Fibroblast of lung (primary cell): ENCODE measurements around the gene RASIP1.

Source experiments
- EZH2 ChIP-seq: IDR thresholded peaks from 2 replicates; pipeline ENCODE4 v1.5.1; 2012; ENCODE audit warnings: low read length, control low read depth, mild to moderate bottlenecking; ENCODE audit errors: missing control alignments
- TF ChIP-seq, protein P1 (sequence below), 2 donors: IDR thresholded peaks in 1 of 2; conservative IDR thresholded peaks in 1 of 2; 1 replicate in 1 of 2; 2 replicates in 1 of 2; pipeline ENCODE4 v1.5.1; 2011 to 2012; ENCODE audit warnings: low read length in 2 of 2, control low read depth in 1 of 2, inconsistent platforms in 1 of 2, low read depth in 1 of 2, mild to moderate bottlenecking in 1 of 2

DNA sequence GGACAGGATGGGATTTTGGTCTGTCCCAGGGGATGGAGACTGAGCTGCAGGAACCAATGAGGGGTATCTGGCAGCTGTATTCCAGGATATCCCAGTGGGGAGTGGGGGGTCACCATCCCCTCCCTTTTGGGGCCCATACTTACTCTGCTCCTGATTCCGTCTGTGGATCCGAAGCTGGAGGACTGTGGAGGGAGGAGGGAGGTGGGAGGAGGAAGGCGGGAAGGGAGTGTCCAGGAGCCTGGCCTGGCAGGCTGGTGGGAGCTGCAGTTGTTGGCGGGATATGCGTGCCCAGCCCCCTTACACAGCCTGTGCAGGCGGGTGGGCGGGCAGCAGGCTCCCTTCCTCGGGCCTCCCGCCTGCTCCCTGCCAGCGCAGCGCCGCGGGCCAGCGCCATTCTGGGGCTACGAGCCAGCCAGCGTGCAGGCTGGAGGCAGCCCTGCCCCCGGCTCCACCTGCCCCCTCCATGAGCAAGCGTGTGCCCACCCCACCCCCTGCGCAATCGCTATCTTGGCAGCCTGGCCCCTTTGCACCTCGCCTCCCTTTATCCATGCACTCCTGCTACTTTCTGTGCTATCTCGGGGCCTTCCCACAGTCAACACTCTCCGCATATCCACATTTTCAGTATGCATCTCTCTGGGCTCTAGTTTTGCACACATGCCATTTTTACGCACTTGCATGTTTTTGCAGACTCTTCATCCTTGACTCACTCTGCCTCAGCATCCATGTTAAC is 23.7 kb downstream of the RASIP1 start:
- TF ChIP-seq, protein P1, sequence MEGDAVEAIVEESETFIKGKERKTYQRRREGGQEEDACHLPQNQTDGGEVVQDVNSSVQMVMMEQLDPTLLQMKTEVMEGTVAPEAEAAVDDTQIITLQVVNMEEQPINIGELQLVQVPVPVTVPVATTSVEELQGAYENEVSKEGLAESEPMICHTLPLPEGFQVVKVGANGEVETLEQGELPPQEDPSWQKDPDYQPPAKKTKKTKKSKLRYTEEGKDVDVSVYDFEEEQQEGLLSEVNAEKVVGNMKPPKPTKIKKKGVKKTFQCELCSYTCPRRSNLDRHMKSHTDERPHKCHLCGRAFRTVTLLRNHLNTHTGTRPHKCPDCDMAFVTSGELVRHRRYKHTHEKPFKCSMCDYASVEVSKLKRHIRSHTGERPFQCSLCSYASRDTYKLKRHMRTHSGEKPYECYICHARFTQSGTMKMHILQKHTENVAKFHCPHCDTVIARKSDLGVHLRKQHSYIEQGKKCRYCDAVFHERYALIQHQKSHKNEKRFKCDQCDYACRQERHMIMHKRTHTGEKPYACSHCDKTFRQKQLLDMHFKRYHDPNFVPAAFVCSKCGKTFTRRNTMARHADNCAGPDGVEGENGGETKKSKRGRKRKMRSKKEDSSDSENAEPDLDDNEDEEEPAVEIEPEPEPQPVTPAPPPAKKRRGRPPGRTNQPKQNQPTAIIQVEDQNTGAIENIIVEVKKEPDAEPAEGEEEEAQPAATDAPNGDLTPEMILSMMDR (conservative IDR thresholded peaks at IDR 0.05 in 1 of 2, IDR thresholded peaks at IDR 0.05 in 1 of 2; ENCODE audit: low read depth in 1 of 2, low read length in 2 of 2), result no peak
- no peak for TF ChIP-seq EZH2
